Measurements from ENCODE around the gene RNF144B.

GRCh38 chr6:18350271-18350670 lies 36.9 kb upstream of the RNF144B start:
- TF ChIP-seq CTCF (IDR thresholded peaks at IDR 0.05) = no peak
- TF ChIP-seq POLR2A (IDR thresholded peaks at IDR 0.05) = no peak
